NCI-H345 (cell line): Measurements from ENCODE around the gene FARS2.
A peak's percentile ranks its signal among the peaks of the same experiment; 100 is the strongest.

Source experiments
- DNase-seq: peaks from one replicate; lab custom pipeline; 2025; lab: John Stamatoyannopoulos, UW

Gene FARS2

GRCh38 chr6:5379647-5380242 lies 118.4 kb downstream of the FARS2 start:
- DNase-seq: no peak

- no peak for DNase-seq
Measured at GRCh38 chr6:5383856-5384255, 122.5 kb downstream of the FARS2 start.

GRCh38 chr6:5384276-5384675 lies 123.0 kb downstream of the FARS2 start:
- DNase-seq: no peak

GRCh38 chr6:5388326-5388725 lies 127.0 kb downstream of the FARS2 start:
- no peak for DNase-seq

DNA sequence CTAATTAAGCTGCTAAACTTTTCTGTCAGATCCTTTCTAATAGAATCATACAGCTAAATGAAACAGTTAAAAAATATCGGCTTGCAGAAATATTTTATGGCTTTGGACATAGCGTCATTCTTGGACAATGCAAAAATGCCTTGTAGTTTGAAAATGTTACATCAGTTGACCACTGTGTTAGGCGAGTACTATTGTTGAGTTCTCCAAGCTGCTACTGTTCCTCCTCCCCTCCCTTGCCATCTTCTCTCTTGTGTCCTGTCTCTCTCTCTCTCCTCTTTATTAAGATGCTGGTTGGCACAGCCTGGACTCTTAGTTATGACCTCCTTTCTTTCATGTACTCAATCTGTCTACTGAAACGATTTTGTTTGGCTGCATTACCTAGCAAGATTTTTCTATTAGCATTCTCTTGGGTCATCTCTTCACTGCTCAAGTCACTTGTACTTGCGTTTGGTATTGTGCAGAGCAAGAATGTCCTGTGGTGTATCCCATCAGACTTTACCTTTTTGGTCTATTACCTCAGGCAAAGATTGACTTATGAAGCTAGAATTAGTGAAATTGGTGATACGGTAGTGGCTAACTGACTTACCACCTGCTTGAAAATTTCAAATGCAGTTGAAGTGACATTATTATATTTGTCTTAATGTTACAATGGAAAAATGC lies 127.9 kb downstream of the FARS2 start:
- DNase-seq: no peak

GRCh38 chr6:5390177-5390576 lies 128.9 kb downstream of the FARS2 start:
- no peak for DNase-seq

- no peak for DNase-seq
Measured at GRCh38 chr6:5394280-5394679, 133.0 kb downstream of the FARS2 start.

- DNase-seq: no peak
Measured at GRCh38 chr6:5395719-5396118, 134.4 kb downstream of the FARS2 start.

GRCh38 chr6:5398530-5398929 lies 137.2 kb downstream of the FARS2 start:
- DNase-seq: peak; percentile 1

DNA sequence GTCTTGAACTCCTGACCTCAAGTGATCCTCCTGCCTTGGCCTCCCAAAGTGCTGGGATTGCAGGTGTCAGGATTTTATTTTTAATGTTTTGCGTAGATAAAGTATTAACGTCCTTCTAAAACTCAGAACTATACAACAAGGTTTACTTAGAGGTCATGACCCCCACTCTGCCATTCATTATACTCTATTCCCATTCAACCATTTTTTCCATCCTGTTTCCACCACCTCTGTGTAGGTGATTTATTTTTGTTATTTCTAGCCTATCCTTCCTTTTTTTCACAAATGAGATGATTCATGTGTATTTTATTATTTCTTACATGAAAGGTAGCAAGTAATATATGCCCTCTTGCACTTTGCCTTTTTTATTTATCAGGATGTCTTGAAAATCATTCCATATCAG lies 138.1 kb downstream of the FARS2 start:
- DNase-seq: no peak

- DNase-seq: no peak
Measured at GRCh38 chr6:5401845-5402738, 140.8 kb downstream of the FARS2 start.

- no peak for DNase-seq
Measured at GRCh38 chr6:5403076-5403475, 141.8 kb downstream of the FARS2 start.

- DNase-seq: no peak
Measured at GRCh38 chr6:5403609-5404008, 142.3 kb downstream of the FARS2 start.

DNA sequence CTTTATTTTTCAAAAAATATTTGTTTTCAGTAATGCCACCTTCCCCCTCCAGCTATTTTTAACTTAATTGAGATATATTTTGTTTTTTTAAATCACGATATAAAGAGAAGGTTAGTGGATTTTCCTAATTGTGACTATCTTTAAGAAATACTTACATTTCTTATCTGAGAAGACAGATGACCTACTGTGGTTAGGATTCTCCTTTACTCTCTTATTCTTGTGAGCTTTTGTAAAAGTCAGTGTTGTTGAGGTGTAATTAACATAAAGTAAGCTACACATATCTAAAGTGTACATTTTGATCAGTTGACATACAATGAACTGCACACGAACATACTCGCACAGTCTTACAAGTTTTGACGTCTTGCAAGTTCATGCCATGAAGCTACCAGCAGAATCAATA lies 144.7 kb downstream of the FARS2 start:
- no peak for DNase-seq

GRCh38 chr6:5411414-5411813 lies 150.1 kb downstream of the FARS2 start:
- DNase-seq: no peak

DNA sequence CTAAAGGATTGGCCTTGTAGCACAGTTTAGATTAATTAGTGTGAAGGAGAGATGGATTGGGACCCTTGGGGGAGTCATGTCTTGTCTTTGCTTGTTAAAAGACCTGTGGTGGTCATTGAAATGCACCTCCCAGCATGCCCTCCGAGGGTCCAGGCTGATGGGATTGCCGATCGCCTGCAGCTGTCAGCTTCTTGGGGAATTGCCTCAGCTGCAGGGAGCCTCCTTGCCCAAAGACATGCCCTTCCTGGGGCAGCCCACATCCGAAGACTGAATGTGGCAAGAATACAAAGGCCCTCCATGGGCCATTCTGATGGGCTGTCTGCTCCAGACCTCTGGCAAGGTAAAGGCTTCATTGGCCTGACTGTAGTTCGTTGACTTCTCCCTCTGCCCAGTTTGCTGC lies 150.7 kb downstream of the FARS2 start:
- DNase-seq: no peak

DNA sequence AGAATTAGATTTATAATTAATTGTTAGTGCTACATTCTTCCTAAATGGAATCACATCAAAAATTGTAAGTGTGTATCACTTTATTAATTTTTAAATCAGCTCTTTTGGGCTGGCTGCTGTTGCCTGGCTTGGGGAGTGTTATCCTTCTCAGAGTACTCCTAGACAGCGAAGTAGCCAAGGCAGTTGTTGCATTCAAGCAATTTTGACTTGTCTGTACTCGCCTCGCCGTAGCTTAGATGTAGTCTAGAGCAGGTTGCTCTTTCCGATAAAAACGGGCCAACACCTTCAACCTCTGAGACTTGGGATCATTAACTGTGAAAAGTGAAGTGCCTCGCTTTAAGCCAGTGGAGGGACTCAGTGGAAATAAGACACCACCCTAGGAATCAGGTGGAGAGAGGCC lies 151.3 kb downstream of the FARS2 start:
- DNase-seq: no peak

DNA sequence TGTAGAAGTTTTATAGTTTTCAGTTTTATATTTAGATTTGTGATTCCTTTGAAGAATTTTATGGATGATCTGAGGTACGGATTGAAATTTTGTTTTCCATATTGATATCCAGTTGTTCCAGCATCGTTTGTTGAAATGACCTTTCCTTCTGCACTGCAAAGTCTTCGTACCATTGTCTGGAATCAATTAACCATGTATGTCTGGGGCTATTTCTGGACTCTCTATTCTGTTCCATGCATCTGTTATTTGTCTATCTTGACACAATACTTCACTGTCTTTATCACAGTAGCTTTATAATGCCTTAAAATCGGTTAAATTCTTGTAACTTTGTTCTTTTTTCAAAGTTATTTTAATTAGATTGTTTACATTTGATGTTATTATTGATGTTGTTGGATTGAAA lies 154.9 kb downstream of the FARS2 start:
- no peak for DNase-seq

- no peak for DNase-seq
Measured at GRCh38 chr6:5422321-5422915, 161.1 kb downstream of the FARS2 start.

GRCh38 chr6:5423251-5423650 lies 161.9 kb downstream of the FARS2 start:
- DNase-seq: peak; percentile 10

DNA sequence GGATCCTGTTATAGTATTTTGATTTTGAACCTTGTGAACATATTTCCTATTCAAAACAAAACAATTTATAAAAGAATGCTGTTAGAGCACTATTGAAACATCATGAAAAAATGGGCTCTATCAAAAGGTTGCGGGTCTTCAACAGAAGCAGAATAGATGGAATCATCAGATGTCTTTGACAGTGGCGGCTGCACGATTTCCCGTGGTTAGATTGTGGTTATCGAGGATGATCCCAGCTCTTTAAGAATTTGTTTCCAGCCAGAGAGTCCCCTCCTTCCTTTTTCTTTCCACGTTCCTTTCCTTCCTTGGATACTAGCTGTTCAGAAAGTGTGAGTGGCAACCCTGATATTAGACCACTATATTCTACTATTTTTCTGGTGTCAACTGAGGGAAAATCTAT lies 163.4 kb downstream of the FARS2 start:
- no peak for DNase-seq

DNA sequence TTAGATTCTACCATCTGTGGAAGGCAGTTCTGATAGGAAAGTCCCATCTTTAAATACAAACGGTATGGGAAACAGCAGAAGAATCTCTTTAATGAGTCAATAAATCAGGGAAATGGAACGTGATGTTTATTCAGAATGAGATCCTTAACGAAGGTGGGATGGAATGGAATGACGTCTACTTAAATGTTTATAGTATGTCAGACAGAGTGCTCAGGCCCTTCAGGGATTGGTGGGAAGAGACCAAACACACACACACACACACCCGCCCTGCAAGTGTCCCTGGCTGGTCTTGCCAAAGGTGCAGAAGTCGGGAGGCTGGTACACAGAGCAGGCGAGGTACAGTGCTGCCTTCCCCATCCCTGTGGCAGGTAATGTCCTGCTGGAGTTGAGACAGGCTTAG lies 164.0 kb downstream of the FARS2 start:
- DNase-seq: no peak

DNA sequence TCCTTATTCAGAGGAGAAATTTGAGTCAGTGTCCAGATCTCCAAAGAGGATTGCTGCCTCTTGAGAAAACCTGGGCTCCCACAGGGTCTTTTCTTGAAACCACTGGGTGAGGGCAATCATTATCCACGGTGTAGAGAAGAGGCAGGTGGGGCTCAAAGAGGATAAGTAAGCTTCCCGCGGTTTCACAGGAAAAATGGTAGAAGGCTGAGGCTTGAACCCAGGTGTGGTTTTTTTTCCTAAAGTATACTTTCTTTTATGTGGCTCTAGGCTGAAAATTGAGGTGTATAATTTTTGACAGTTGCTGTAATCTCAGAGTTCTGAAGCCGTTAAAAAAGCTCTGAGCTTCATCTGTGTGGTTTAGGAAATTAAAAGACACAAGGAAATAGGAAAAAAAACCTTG lies 164.5 kb downstream of the FARS2 start:
- no peak for DNase-seq
